Left hindlimb (tissue), 1 donor: ENCODE data around the gene ITGAD.
"Not testable (repeated sequence)": the region's sequence is repeated elsewhere in the genome, so short reads cannot be mapped to it uniquely, and the experiment has no call there.

Experiments
- DNase-seq: peaks from one replicate; pipeline ENCODE4 v3.0.0-alpha.2; 2018

The ITGAD gene

GRCh38 chr16:31435341-31436220, 42.4 kb downstream of the ITGAD start:
- no peak for DNase-seq

DNA sequence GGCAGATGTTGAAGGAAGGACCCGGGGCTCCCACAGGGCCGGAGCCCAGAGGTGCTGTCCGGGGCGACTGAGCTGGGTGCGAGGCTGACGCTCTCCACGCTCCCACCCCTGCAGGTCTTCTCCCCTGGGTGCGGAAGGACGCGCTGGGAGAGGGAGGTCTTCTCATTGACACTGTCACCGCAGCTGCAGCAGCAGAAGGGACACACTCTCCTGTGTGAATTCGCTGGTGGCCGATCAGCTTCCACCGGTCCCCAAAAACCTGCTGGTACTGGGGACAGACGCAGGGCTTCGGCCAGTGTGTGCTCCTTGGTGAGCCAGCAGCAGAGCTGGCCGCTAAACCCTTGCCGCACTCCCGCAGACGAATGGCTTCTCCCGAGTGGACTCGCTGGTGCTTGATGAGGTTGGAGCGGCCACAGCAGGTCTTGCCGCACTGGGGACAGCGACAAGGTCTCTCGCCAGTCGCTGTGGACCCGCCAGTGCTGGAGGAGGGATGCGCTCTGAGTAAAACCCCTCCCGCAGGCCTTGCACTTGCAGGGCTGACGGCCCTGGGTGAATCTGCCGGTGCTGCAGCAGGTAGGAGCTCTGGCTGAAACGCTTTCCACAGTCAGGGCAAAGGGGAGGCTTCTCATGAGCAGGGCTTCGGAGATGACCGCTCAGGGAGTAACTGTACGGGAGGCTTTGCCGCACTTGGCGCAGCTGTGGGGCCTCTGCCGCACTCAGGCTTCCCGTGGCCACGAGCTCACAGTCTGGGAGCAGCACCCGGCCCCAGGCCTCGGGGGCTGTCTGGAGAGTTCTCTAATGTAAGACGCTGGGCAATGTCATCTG, 43.3 kb downstream of the ITGAD start:
- DNase-seq: no peak

- DNase-seq: no peak
Measured at GRCh38 chr16:31438414-31438813, 45.3 kb downstream of the ITGAD start.

DNA sequence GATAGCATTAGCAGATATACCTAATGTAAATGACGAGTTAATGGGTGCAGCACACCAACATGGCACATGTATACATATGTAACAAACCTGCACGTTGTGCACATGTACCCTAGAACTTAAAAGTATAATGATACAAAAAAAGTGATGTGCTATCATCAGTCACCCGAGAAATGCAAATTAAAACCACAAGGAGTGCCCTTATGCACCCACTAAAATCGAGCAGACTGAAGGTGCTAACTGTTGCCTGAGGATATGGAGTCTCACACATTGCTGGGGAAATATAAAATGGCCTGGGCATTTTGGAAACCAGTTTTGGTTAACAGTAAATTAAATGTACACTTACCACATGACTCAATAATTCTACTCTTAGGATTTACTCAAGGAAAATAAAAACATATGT, 45.9 kb downstream of the ITGAD start:
- not testable (repeated sequence) for DNase-seq

GRCh38 chr16:31439519-31439918, 46.4 kb downstream of the ITGAD start:
- no peak for DNase-seq

DNA sequence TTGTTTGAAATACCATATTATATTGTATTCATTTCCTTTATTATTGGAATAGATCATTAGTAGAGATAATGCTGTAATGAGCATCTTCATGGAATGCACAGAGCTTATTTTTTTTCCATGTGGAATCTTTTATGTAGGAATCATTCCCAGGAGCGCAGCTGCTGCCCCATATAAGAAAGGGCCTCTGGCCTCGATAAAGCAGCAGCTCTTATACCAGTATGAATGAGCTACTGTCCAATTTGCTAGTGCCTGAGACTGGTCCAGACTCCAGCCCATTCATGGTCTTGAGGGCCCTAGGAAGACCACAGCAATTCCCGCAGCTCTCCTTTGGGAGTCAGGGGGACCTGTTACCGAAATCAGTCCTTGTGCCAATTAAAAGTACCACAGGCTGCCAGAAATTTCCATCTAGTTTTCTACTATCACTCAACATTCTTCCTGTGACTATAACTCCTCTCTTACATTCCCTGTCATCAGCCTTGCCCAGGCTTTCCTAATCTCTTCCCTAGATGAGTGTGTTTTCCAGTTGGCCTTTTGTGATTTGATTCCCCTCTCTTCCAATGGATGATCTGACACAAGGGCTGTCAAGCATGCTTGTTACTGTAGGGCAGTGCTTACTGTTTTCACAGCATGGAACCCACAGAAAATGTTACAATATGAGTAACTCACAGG, 47.5 kb downstream of the ITGAD start:
- DNase-seq: no peak

GRCh38 chr16:31441956-31442355, 48.8 kb downstream of the ITGAD start:
- no peak for DNase-seq

DNA sequence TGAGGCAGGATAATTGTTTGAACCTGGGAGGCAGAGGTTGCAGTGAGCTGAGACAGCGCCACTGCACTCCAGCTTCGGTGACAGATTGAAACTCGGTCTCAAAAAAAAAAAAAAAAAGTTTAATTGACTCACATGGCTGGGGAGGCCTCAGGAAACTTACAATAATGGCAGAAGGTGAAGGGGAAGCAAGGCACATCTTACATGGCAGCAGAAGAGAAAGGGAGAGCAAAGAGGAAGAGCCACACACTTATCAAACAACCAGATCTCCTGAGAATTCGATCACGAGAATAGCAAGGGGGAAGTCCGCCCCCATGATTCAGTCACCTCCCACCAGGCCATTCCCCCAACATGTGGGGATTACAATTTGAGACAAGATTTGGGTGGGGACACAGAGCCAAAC, 52.8 kb downstream of the ITGAD start:
- DNase-seq: not testable (repeated sequence)

GRCh38 chr16:31451201-31451600, 58.1 kb downstream of the ITGAD start:
- DNase-seq: no peak

DNA sequence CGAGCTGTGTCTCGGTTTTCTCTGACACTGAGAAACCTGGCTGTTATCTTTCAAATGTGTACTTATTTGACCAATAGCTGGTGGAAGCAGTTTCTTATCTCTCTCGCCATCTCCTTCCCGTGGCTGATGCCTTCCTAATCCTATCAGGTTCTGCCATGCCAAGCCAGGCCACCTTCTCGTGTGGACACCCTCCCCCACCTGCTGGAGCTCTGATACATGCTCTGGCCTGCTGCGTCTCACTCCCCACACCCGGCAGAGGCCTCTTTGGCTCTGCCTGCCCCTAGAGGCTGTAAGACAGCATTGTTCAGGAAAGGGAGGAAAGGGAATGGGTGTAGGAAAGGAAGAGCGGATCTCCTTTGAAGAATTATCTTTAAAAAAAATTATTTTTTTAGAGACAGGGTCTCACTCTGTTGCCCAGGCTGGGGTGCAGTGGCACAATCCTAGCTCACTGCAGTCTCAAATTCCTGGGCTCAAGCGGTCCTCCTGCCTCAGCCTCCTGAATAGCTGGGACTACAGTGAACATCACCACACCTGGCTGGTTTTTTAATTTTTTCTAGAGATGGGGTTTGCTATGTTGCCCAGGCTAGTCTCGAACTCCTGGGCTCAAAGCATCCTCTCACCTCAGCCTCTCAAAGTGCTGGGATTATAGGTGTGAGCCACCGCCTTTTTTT, 58.7 kb downstream of the ITGAD start:
- DNase-seq: no peak

DNA sequence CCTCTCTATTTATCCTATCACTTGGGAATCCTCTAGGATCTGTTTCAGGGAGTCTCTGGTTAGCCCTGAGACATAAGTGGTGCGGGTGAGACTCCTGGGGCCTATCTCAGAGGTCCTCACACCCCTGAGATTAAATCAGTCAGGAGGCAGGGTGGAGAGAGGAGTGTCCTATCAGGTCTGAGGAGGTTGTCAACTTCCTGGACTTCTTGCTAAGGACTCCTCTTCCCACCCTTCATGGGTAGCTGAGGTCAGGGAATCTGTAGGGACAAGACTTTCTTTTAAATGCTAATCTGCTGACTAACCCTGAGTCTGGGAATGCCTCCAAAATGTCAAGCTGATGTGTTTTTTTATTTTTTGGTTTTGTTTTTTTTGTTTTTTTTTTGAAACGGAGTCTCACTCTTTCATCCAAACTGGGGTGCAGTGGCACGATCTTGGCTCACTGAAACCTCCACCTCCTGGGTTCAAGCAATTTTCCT, 59.5 kb downstream of the ITGAD start:
- no peak for DNase-seq

DNA sequence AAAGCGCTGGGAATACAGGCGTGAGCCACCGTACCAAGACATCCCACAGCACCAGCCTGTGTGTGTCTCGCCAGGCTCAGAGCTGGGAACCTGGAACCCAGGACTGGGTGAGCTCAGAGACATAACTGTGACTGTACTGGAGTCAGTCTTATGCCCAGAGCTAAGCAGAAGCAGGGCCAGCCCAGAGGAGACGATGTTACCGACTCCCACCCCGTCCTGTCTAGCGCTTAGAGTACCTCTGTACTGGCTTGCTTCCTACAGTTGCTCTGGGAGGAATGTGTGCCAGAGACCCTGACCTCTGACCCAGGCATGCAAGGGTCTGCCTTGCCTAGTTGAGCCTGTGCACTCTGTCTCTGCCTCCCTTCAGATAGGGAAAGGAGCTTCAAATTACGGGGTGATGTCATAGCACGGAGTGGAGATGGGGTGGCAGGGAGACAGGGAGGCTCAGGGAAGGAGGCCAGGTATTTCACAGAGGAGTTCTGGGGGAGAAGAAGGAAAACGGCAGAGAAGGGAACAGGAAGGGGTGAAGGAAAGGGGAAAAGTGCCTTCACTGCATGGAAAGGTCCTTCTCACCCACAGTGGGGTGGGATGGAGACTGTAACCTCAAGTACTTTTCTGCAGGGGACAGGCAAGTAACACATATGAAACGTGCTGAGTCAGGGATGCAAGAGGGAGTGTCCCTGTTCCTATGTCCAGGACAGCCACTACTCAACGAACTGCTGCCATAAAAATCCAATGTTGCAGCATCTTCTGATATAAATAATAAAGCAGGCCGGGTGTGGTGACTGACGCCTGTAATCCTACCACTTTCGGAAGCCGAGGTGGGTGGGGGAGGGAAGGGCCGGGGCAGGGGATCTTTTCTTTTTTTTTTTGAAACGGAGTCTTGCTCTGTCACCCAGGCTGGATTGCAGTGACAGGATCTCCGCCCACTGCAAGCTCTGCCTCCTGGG, 60.4 kb downstream of the ITGAD start:
- DNase-seq: no peak

DNA sequence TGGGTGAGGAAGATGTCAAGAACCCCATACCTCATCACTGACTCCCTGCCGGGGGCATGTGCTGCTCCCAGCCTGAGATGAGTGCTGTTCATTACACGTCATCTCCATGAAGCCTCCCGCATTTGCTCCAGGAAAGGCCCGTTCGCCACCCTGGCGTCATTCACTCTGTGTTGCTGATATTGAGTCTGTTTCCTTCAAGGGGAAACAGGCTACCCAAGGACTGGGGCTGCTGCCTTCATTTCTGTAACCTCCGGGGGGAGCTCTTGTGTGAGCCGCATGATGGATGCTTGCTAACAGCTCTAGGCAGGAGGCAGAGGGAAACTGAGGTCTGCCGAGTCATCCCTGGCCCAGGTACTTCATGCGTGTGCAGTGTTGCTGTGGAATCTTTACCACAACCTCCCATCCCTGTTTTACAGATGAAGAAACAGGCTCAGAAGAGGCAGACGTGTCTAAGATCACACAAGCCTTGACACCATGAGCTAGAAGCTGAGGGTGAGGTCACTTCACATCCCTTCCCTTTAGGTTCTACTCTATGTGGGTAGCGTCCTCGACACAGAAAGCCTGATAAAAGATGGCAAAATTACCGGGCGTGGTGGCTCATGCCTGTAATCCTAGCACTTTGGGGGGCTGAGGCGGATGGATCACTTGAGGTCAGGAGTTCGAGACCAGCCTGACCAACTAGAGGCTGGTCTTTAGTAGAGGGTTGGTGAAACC, 62.6 kb downstream of the ITGAD start:
- DNase-seq: no peak

DNA sequence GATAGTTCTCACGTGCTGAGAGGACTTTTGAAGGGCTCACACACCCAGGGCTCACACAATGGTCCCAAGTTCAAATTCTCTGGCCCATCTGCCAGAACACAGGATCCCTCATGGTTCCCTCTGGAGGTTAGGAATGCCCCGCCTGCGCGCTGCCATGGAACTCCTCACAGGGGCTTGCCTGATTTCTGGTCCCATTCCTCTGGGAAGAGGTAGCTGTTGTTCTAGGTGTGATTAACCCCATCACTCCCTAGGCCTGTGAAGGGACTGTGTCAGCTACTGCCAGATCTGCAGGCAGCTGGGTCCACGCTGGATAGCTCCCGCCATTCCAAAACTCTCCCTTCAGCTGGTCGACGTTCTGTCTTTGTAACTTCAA, 63.8 kb downstream of the ITGAD start:
- DNase-seq: no peak

GRCh38 chr16:31458073-31458843, 65.1 kb downstream of the ITGAD start:
- DNase-seq: no peak

DNA sequence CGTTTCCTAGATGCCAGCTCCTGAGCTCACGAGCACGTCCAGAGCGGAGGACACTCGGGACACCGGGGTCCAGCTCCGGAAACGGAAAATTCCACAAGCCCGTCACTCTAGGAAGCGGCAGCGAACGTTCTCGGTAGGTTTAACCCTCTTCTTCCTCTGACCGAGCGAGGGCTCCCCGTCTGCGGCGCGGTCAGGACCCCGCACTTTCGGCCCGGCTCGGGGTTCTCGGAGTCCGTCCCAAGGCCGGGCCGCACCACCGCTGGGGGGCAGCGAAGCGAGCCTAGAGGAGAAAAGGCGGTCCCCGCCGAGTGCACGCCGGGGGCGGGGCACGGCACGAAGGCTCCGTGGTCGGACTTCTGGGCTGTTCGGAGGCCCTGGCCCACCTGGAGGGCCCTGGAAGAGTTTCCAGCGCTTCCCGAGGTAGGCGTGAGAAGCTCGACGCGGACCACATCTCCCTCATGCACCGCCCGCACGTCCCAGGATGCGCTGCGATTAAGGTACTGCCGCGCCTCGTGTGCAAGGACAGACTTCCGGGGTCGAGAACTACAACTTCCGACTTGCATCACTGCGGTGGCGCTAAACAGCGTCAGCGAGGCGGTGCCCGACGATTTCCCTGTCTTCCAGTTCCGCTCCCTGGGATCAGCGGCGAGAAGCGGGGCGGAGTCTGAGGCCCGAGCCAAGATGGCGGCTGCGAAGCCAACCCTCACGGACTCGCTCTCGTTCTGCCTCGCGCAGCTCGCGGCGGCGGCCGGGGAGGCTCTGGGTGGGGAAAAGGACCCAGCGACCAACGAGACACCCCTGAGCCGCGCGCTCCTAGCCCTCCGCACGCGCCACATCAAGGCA, 65.9 kb downstream of the ITGAD start, which contains the start of gene ARMC5:
ARMC5 (plus strand) TSS at position 658 of the 843 bp plus-strand sequence; CDS start at position 682, 24 bp downstream.
- peak; percentile 98 for DNase-seq

DNA sequence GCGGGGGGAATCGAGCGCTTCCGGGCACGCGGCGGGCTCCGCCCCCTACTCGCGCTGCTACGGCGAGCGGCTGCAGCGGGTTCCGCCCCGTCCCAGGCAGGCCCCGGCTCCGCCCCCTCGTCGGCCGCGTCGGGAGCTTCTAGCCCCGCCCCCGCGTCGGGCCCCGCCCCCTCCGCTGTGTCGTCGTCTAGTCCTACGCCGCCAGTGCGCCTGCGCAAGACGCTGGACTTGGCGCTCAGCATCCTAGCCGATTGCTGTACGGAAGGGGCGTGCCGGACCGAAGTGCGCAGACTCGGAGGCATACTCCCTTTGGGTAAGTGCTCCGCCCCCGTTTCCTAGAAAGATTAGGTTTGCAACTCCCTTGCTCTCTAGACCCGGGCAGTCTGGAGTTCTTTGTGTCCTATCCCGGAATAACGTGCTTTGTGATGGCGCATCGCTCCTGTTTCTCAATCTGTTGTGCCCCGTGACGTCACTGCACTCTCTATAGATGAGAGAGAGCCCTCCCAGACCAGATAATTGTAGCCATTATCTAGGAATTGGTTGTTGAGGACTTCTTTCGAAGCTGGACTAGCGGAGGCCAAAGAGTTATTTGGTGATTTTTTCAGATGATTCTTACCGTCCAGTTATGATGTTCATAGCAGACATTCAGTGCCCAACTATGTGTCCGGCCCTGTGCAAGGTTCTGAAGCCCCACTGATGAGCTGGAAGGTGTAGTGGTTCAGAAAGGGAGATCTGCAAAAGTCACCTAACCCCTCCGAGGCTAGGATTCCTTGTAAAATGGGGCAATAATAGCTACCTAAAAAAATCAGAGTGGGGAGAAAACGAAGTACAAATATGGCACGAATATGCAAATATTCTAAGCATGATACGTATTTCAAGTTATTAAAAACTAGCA, 66.8 kb downstream of the ITGAD start:
- DNase-seq: peak; percentile 100

GRCh38 chr16:31460582-31461002, 67.5 kb downstream of the ITGAD start:
- no peak for DNase-seq
